ENCODE data around the gene GDNF.
"Not testable (repeated sequence)": the region's sequence is repeated elsewhere in the genome, so short reads cannot be mapped to it uniquely, and the experiment has no call there.

Gene GDNF

DNA sequence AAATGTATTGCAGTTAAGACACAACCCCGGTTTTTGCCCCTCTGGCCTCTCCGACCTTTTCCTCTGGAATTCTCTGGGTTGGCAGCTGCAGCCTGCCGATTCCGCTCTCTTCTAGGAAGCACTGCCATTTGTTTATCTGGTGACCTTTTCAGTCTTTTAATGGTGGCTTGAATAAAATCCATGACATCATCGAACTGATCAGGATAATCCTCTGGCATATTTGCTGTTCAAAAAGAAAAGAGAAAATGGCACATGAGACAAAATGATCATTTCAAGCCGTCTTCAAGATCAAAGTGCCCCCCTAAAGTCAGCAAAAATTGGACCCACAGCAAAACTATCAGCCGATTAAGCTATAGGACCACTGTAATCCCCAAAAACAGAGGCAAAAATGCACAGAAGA, 23.9 kb downstream of the GDNF start:
- DNase-seq, result no peak

DNA sequence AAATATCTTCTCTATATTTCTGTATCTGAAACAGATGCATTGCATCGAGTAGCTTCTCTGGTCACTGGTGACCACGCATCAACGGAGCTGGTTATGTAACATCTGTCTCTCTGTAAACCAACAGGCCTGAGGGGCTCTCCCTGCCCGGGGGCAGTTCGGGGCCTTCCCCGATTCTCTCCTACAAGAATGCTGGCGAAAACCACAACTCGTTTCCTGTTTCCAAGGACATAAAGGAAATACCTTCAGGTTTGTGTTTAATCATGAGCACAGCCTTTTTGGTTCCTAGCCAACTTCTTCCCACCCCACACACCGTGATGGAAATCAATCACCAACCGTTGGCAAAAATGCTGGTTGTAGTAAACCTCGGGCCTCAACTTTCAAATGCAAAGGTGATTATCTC, 25.1 kb downstream of the GDNF start:
- no peak for DNase-seq

DNA sequence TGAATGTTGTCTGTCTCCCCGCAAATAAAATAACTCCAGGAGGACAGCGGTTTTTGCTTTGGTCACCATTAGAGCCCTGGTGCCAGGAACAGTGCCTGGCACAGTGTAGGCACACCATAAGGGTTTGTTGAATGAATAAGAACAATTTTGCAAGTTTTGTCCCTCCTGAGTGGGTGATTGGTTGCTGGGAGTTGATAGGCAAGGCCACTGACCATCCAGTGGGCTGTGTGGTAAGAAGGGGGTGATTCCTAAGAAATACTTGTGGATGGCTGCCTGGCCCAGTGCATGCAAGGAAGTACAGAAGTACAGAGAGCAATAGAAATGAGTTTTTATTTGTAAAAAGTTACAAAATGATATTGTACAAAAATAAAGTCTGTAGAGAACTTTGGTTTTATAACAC, 27.5 kb downstream of the GDNF start:
- DNase-seq, result no peak

DNA sequence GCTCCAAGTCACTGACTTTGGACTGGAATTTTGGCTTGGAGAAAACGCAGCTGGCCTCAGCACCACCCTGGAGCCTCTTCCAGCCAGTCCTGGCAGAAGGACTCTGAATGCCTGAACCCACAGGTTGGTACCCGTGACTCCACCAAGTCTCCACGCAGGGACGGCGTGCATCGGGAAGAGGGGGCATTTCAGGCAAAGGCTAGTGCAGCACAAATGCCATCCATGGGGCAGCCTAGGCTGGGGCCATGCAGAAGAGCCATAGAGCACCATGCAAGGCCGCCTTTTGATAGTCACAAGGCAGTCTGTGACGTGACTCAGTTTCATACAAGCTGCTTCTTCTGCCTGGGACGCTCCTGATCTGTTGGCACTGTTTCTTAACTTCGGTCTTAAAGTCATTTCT, 28.0 kb downstream of the GDNF start:
- no peak for DNase-seq

DNA sequence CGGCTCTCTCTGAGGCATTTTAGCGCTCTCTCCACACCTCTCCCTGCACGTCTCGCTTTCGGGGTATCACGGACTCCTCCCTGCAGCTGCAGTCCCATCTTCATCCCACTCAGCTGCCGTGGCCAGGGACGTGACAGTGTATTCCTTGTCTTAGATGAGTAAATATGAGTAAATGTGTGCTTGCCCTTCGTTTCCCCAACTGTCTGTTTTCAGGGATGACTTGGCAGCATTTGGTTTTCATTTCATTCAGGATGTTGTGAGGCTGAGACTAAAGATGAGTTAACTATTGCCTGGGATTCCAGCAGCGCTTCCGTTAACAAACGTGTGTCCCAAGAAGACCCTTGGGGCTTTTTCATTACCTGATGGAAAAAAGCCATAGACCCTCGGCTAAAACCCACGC, 29.5 kb downstream of the GDNF start:
- DNase-seq, result no peak

DNA sequence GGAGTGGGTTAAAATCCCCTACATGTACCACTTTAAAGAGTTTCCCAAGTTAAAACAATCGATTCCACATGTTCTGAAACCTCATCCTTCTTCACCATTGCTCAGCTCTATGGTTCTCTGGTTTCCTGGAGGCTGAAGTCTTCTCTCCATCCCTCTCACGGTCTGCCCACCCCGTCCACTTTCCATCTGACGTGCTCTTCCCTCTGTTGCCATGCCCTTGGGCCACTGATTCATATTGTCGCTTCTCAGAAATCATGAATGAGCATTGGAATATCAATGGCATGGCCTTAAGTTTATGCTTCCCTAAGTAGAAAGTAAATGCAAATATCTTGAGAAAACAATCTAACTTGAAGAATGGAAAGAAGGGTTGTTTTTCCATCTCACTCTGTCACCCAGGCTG, 30.9 kb downstream of the GDNF start:
- DNase-seq, result no peak

DNA sequence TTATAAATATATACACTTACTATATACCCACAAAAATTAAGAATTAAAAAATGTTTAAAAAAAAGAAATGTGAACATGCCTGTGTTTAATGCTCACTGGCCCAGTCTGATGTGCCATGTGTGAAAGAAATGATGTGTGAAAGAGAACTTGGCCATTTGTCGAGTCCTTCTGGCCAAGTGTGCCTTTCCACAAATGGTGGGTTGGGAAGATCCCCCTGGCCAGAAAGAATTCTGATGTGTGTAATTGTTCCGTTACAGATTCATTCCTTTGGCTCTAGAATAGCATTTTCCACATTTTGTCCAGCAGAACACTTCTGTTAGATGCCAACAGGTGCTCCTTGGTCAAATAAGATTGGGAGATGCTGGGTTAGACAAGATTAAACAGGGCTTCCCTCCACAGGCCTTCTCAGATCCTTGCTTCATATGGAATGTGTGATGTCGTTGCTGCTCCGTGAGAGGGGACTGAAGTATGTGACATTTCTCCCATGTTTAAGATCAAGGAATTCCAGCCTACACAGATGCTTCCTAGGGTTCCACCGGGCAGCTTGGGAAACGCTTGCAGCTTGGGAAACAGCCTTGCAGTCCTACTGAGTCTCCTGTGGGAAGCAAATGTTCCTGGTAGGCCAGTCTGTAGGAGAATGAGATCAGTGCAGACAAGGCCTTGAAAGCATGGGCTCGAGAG, 32.1 kb downstream of the GDNF start:
- DNase-seq, result no peak

DNA sequence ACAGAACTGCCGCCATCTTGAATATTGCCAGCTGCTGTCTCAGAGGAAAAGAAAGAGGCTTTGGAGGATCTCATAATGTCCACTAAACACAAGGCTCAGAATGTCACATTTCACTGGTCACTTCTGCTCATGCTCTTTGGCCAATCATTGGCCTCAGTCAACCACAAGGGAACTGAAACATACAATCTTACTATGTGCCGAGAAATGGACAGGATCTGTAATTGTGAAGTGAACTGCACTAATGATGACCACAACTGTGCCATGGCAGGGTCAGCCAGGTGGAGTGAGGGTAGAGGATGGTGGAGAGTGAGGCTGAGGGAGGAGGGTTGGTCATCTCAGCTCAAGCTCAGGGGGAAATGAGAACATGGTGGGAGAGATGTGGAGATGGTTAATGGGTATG, 32.8 kb downstream of the GDNF start:
- no peak for DNase-seq

DNA sequence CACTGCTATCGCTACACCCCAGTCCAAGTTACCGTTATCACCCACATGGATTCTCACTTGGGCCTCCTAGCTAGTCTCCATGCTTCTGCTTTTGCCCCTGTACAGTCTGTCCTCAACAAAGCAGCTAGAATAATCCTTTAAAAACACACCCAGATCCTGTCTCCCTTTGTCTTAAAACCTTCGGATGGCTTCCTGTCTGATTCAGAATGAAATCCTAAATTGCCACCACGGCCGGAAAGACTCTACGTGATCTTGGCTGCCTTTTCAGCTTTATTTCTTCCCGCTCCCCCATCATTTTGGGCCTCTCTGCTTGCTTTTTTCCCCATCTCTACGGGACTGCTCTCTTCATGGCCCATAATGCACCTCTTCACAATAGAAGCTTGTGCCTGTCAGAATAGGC, 33.4 kb downstream of the GDNF start:
- DNase-seq, result no peak

DNA sequence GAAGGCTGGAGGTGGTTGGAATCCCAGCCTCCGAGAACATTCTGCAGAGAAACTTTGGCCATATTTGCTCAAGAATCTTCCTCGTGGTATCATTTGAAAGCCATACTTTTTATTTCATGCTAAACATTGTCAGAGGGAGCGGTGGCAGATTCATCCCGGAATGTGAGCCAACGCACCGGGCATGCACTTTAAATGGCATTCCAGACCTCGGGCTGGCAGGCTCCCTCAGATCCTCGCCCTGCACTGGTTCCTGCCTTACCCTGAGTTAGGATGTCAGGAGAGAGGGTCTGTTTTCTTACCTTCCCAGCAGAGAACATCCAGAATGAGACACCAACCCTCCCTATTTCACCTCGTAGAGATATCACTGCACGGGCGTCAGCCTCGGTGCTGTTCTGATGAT, 33.8 kb downstream of the GDNF start:
- DNase-seq, result no peak

DNA sequence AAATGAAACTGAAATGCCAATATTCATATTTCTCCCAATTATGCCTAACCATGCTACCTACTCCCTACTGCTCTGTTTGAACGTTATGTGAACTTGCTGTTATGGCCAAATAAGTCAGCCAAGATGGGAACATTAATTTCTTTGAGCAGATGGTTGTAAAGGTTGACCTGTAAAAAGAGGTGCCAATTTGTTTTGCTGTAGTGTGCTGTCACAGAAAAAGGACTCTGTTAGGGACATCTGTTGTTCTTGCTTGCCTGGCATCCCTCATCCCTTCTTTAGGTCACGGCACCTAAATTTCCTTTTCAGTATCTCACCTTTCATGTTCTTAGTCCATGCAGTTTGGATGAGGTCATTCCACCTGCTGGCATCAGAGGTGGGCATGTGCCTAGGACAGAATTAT, 35.4 kb downstream of the GDNF start:
- DNase-seq, result peak; percentile 84

DNA sequence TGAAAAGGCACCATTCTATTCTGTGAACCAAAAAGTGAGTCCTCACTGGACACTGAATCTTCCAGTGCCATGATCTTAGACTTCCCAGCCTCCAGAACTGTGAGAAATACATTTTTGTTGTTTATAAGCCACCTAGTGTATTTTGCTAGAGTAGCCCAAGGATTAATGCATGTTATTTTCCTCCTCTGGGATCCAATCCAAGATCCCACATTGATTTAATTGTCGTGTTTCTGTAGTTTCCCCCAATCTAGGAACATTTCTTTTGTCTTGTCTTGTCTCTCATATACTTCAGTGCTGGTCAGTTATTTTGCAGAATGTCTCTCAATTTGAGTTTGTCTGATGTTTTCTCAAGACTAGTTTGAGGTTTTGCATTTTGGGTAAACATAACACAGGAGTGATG, 36.4 kb downstream of the GDNF start:
- peak; percentile 38 for DNase-seq

DNA sequence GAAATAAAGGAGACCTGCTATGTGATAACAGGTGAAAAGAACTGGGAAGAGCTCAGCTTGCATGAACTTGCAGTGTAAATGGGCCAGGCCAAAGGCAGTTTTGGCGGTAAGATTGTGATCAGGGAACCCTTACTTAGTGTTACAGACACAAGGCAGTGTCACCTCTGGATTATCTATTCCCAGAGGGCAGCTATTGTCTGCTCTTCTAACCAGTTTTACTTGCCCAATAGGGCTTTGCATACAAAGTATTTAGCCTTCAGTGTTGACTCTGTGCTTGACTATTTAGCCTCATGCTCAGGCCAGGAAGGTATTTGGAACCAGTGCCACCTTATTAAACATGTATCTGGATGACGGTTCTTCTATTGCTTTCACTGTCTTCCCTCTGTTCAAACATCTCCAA, 38.3 kb downstream of the GDNF start:
- no peak for DNase-seq

DNA sequence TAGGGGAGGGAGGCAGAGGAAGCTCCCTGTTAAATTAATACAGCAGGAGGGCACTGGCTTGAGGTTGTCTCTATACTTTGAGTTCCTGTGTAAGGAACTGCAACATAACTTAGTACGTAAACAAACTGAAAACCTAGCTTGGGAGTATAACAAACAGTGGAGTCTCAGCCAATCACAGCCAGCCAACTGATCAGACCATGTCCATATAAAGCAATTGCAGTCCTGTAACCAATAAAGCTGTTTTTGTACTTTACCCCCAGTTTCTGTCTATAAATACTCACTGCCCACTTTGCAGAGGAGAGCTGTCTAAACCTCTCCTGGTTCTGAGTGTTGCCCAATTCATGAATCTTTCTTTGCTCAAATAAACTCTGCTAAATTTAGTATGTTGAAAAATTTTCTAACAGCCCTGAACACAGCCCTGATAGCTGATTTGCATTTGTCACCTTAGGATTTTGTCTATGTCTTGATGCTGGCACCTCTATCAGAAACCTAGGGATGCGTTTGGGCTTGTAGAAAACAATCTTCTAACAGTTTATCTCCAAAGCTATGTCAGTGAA, 39.9 kb downstream of the GDNF start:
- no peak for DNase-seq

DNA sequence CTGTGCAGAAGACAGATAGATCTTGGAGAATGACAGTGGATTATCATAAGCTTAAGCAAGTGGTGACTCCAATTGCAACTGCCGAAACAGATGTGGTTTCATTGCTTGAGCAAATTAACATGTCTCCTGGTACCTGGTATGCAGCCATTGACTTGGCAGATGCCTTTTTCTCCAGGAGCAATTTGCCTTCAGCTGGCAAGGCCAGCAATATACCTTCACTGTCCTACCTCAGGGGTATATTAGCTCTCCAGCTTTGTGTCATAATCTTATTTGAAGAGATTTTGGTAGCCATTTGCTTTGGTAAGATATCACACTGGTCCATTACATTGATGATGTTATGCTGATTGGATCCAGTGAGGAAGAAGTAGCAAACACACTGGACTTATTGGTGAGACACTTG, 43.4 kb downstream of the GDNF start:
- peak; percentile 44 for DNase-seq

DNA sequence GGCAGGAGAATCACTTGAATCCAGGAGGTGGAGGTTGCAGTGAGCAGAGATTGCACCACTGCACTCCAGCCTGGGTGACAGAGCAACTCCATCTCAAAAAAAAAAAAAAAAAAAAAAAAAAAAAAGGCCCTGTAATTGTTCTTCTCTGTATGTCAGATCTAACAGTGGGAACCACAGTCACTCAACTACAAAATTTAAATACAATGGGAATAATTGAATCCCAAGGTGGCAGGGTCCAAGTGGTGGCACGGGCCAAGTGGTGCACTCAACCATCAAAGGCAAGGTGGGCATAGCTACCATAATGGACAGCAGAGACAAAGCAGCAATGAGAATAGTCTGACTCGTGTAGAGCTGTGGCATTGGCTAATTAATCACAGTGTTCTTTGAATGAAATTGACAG, 44.5 kb downstream of the GDNF start:
- not testable (repeated sequence) for DNase-seq

DNA sequence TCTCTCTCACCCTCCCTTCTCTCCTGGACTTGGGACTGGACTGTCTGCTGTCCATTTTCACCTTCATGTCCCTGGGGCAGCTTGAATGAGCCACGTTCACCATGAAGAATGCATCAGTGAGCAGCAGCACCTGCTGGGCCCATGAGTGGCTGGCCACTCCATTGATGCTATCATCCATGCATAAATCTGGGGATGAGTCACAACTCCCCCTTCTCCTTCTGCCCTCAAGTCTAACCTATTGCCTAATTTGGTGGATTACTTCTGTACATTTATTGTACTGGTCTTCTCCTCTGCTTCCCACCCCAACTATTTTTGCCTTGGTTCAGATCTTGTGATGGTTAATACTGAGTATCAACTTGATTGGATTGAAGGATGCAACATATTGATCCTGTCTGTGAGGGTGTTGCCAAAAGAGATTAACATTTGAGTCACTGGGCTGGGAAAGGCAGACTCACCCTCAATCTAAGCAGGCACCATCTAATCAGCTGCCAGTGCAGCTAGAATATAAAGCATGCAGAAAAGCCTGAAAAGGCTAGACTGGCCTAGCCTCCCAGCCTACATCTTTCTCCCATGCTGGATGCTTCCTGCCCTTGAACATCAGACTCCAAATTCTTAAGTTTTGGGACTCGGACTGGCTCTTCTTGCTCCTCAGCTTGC, 46.7 kb downstream of the GDNF start:
- DNase-seq, result no peak

DNA sequence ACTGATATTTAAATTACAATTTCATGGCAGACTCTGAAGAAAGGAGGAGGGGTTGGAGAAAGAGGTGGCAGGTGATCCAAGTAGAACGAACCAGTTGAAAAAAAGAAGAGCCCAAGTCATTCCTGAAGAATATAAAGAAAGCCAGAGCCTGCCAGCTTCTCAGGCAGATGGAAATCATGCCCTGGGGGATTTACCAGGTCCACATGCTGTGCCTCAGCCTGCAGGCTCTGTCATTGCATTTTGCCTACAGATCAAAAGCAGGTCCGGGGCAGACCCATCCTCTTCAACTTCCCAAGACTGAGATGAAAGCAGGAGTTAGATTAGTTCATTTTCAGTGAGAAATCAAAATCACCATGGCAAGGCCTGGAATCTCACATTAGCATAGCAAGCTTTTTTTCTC, 48.5 kb downstream of the GDNF start:
- peak; percentile 80 for DNase-seq

DNA sequence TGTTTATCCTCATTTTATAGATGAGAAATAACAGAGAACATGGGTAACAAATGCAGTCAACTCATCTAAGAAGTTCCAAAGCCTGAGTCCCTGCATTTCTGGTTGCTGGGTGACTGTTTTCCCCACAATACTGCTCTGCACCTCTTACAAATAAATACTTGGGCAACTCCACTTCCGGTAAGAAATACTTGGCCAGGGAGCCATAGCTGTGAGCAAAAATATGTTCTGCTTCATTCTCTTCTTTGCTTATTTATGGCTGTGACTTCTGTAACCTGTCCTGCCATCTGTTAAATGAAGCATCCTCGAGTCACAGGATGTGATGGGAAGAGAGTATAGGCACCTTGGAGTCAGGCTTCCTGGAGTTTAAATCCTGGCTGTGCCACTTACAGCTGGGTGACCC, 49.9 kb downstream of the GDNF start:
- peak; percentile 21 for DNase-seq

DNA sequence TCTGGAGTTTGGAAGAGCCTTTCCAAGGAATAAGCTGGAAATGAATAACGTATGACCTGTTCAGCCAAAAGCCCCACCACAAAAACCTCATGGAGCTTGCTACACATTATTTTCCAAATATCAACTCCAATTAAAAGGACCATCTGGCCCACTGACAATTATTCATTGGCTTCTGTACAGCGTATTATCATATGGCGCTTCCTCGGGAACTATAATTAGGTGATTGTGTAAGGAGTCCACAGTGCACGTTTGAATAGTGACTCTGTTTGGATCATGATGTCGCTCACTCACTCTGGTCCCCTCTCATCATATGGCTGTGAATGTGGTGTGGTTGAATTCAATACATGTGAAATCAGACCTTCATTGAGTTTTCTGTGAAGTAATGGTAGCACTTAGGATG, 52.1 kb downstream of the GDNF start:
- peak; percentile 83 for DNase-seq

DNA sequence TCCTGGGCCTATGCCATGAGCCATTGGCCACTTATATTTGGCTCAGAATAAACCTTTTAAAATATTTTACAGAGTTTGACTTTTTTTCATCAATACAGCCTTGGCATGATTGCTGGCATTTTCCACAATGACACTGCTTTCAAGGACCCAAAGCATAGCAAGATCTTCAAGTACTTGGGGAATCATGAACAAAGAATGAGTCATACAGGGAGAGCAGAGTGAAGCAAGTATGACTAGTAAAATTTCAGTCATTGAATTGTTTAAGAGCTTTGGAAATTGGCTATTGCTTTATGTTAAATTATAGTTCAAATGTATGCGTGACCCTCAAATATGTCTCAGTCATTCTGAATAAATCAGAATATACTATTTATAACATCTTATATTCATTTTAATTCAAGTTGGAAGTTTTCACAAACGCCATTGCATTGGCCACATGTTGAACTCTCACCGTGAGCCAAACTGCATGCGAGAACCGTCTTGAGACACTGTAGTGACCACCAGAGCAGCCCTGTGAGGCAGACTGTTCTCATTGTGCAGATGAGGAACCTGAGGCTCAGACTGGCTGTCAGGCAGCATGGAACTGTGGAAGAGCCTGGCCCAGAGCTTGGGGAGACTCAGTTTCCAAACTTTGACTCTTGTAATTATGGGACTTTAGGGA, 52.9 kb downstream of the GDNF start:
- no peak for DNase-seq

DNA sequence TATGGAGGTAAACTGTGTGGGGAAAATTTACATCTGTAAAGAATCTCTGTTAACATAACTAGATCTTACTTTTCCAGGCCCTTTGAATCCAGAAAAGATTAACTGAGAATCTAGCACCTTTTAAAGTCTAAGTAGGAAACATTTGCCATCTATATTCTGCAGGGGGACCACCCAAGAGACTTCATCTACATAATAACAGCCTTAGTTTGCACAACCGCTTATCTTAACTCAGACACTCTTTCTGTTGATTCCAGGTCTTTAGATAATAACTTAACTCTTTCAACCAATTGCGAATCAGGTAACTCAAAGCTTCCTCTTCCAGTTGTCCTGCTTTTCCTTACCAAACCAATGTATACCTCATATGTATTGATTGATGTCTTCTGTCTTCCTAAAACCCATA, 53.4 kb downstream of the GDNF start:
- no peak for DNase-seq

DNA sequence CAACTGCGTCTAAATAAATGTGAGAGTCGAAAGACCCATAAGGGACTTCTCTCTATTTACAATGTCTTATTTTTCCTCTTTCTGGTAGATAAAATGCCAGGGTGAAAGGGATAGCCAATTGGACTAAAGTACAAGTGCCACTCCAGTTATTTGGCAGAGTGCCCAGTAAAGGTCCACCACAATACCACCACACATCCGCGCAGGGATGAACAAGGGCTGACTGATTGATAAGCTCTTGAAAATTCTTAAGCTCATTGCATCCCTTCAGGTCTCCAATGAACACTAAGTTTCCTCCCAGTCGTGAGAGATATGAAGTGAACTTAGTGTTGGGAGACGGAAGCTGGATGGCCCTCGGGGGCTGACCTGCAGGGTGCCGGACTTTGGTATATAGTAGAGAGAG, 58.4 kb downstream of the GDNF start:
- DNase-seq, result not testable (repeated sequence)

DNA sequence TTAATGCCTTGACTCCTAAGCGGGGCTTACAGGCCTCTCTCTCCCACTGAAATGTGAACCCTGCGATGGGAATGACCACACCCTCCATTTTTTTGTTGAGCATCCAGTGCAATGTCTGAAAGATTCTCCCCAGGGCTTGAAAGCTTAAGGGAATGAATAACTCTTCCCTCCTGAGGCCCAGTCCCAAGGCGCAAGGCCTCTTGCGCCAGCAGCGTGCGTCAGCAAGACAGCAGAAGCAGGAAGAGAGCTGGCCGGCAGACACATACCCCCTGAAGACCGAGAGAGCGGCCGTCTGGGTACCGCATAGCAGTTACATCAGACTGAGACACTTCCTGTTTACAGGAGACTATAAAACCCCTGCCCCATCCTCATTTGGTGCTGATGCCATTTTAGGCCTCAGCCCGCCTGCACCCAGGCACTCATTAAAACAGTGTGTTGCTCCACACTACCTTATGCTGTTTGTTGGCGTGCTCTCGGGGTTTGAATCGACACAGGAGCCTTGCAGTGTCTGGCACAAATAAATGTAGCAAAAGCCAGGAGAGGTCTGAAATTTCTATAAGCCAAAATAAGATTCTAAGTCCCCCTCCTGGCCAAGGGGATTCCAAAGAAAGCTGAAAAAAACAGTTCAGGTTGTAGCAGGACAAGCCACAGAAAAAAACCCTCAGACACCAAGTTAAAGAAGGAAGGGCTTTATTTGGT, 62.3 kb downstream of the GDNF start:
- no peak for DNase-seq

Measured in NCI-H2171 treated with DMSO at 0.1 percent for 48 hours (cell line).